GM23248 (cell line): ENCODE results near the gene TNNI3K. TPM values are rescaled to one million over a fixed set of nuclear protein-coding genes. Genes with fewer than 3 reads are reported as not detected.

ENCODE experiments used
- DNase-seq: peaks from one replicate; pipeline ENCODE4 v3.0.0-alpha.2; 2015
- H2AFZ ChIP-seq: fragments of 200-600 bp; sonication (generic); 2 replicates; pipeline ENCODE4 v1.6.1; 2016; ENCODE audit warnings: antibody characterized with exemption
- H3F3A ChIP-seq: fragments of 200-600 bp; sonication (generic); 2 replicates; pipeline ENCODE4 v1.6.1; 2016; ENCODE audit warnings: mild to moderate bottlenecking, antibody characterized with exemption, mixed run types; ENCODE audit not compliant: insufficient read depth
- H3K27ac ChIP-seq: fragments of 200-600 bp; sonication (generic); 2 replicates; pipeline ENCODE4 v1.5.1; 2016; ENCODE audit warnings: mild to moderate bottlenecking
- H3K27me3 ChIP-seq: fragments of 200-600 bp; sonication (generic); replicated peaks from 2 replicates; pipeline ENCODE4 v1.6.1; 2016; ENCODE audit warnings: mild to moderate bottlenecking; ENCODE audit not compliant: insufficient read depth
- H3K36me3 ChIP-seq: fragments of 200-600 bp; sonication (generic); 2 replicates; pipeline ENCODE4 v1.6.1; 2016; ENCODE audit warnings: low read depth, mild to moderate bottlenecking
- H3K4me1 ChIP-seq: fragments of 200-600 bp; sonication (generic); 2 replicates; pipeline ENCODE4 v1.6.1; 2016; ENCODE audit warnings: mild to moderate bottlenecking; ENCODE audit not compliant: insufficient read depth
- H3K4me2 ChIP-seq: fragments of 200-600 bp; sonication (generic); one replicate; pipeline ENCODE4 v1.6.1; 2016; ENCODE audit warnings: mild to moderate bottlenecking; ENCODE audit not compliant: unreplicated experiment
- H3K4me3 ChIP-seq: fragments of 200-600 bp; sonication (generic); 2 replicates; pipeline ENCODE4 v1.5.1; 2016; ENCODE audit warnings: mild to moderate bottlenecking
- H3K79me2 ChIP-seq: fragments of 200-600 bp; sonication (generic); 2 replicates; pipeline ENCODE4 v1.6.1; 2016; ENCODE audit warnings: mild to moderate bottlenecking; ENCODE audit not compliant: insufficient read depth
- H3K9ac ChIP-seq: fragments of 200-600 bp; sonication (generic); 2 replicates; pipeline ENCODE4 v1.6.1; 2016; ENCODE audit warnings: mild to moderate bottlenecking
- H3K9me2 ChIP-seq: fragments of 200-600 bp; sonication (generic); 2 replicates; pipeline ENCODE4 v1.6.1; 2016; ENCODE audit warnings: mixed run types, mild to moderate bottlenecking, moderate library complexity; ENCODE audit not compliant: insufficient read depth
- H3K9me3 ChIP-seq: fragments of 200-600 bp; sonication (generic); one replicate; pipeline ENCODE4 v1.6.1; 2017; ENCODE audit warnings: low read depth
- H4K20me1 ChIP-seq: fragments of 200-600 bp; sonication (generic); 2 replicates; pipeline ENCODE4 v1.6.0; 2016; ENCODE audit not compliant: insufficient read depth
- EZH2 ChIP-seq: fragments of 200-600 bp; sonication (generic); IDR thresholded peaks from 2 replicates; pipeline ENCODE4 v1.6.1; 2018; ENCODE audit warnings: antibody characterized with exemption, mild to moderate bottlenecking; ENCODE audit not compliant: insufficient read depth, poor library complexity, severe bottlenecking
- EZH2phosphoT487 ChIP-seq: fragments of 200-600 bp; sonication (generic); IDR thresholded peaks from 2 replicates; pipeline ENCODE4 v1.6.1; 2018; ENCODE audit warnings: antibody characterized with exemption, moderate library complexity, mild to moderate bottlenecking, low read depth; ENCODE audit not compliant: insufficient read depth
- WGBS, 2 experiments: methylation state at CpG; one replicate each; pipeline ENCODE4 v1.1.6; 2015 to 2017; ENCODE audit warnings: low lambda C conversion rate in 2 of 2, low coverage in 1 of 2; ENCODE audit errors: missing lambda C conversion rate in 2 of 2; 5-methylcytosine and 5-hydroxymethylcytosine counted together
- in situ Hi-C: fragments of 300-500 bp; cut with MboI; formaldehyde crosslinking; loops from 2 replicates; pipeline ENCODE4 v1.15.0; 2020
- polyA plus RNA-seq: library from polyadenylated mRNA; unstranded; fragments of >200 nt; fragmentation: Nextera tagmentation; extraction: Ambion mirVana; gene quantifications from 2 replicates; pipeline ENCODE4 v1.2.1, GENCODE V29; 2016
- total RNA-seq: library from RNA; depleted of rRNA; stranded (reverse); fragments of >200 nt; shearing (Covaris generic); gene quantifications from 2 replicates; pipeline ENCODE4 v1.2.3, GENCODE V29; 2014

The TNNI3K gene
- total and polyA plus RNA-seq, 2 experiments from 2014 or later: not detected

DNA sequence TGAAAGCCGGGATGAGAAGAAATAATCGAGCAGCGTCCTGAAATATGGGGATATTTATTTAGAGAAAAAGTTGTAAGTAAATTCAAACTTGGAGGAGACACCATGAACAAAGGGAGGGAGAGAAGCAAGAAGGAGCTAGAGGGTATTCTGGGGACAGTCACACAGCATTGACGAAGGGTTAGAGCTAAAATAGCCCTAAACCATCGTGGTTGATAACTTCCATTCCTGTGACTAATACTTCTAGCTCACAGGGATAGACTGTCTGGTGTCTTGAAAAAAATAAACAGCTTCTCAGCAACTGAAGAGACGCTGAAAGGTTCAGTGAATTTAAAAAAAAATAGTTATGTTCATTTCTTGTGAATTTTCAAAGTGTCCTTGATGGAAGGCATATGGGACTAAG, 190.5 kb downstream of the TNNI3K start:
- Histone ChIP-seq H3K79me2 (no peaks in the 10 kb centered on the region), H2AFZ (no peak overlapping the region), H3K27ac (no peak overlapping the region), H3F3A (no peaks in the 10 kb centered on the region), H3K4me3 (no peak overlapping the region), H3K9me3 (no peaks in the 10 kb centered on the region), H3K9me2 (no peaks in the 10 kb centered on the region), H3K4me2 (no peak overlapping the region), H3K9ac (no peak overlapping the region), H4K20me1 (no peaks in the 10 kb centered on the region), H3K36me3 (no peaks in the 10 kb centered on the region), H3K4me1 (no peaks in the 10 kb centered on the region), H3K27me3 (no peaks in the 10 kb centered on the region)
- WGBS, 2 experiments: 54 to 62% methylated on average over 6 of the region's 6 CpGs
- TF ChIP-seq EZH2: no peak
- TF ChIP-seq EZH2phosphoT487: no peak
- DNase-seq: no peak
- in situ Hi-C loops: no loop called here

DNA sequence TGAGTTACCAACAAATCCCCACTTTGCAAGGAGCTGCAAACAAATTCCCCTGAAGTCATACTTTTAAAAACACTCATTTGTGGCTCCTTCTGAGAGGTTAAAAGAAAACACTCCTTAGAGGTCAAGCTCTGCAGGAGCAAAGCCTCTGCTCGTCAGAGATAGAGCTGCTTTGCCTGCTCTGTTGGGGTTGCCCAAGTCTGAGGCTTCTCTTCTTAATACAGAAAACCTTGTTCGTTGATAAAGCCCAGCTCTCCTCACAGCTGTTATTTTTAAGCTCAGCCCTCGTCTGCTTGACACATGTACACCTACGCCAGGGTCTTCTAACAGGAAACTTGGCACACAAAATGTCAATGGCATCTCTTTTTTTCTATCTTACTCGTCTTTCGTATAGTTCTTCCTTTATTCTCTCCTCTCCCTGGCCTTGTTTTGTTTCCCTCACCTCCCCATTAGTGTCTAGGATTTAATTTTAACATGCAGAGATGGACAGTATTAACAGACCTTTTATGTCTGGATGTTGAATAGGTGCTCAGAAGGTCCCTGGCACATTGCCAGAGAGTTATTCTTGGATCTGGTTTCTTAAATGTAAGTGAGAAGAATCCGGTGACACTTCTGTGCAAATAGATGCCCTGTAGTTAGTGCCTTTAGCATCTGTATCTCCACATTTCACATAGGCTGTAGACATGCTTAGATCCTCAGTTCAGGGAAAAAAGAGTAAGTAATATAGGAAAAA, 191.2 kb downstream of the TNNI3K start:
- in situ Hi-C loops: no loop called here
- TF ChIP-seq EZH2: no peak
- no peak for TF ChIP-seq EZH2phosphoT487
- Histone ChIP-seq H3K9ac (no peak overlapping the region), H3K9me3 (no peaks in the 10 kb centered on the region), H2AFZ (no peak overlapping the region), H3K79me2 (no peaks in the 10 kb centered on the region), H3K4me3 (no peak overlapping the region), H3K27me3 (no peaks in the 10 kb centered on the region), H4K20me1 (no peaks in the 10 kb centered on the region), H3K9me2 (no peaks in the 10 kb centered on the region), H3F3A (no peaks in the 10 kb centered on the region), H3K4me1 (no peaks in the 10 kb centered on the region), H3K36me3 (no peaks in the 10 kb centered on the region), H3K27ac (no peak overlapping the region), H3K4me2 (no peak overlapping the region)
- no peak for DNase-seq
- WGBS, 2 experiments: 41% methylated on average over 7 of the region's 7 CpGs

DNA sequence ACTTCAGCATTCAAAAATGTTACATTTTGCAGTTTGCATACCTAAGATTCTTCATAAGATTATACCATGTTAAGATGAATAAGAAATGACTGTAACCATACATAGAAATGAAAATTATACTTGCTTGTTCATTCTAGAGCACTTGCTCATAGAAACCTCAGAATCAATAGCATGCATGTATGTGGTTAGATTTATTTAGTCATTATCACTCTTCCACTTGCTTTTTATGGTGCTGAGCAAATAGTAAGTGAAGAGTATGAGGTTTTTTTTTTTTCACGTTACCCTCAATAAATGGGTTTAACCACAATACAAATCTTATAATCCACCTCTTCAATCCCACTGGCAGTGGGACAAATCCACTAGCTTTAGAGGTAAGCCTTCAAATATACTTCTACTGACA, 192.5 kb downstream of the TNNI3K start:
- no peak overlapping the region for H2AFZ ChIP-seq
- H3K79me2 ChIP-seq: no peaks in the 10 kb centered on the region
- no peak for TF ChIP-seq EZH2phosphoT487
- no peak for TF ChIP-seq EZH2
- H3K9ac ChIP-seq: no peak overlapping the region
- no peak overlapping the region for H3K4me2 ChIP-seq
- no peak overlapping the region for H3K4me3 ChIP-seq
- no peaks in the 10 kb centered on the region for H3K9me2 ChIP-seq
- 16 to 19% methylated on average over 1 of the region's 1 CpG for WGBS, 2 experiments
- H3K27ac ChIP-seq: no peak overlapping the region
- no peak for DNase-seq
- in situ Hi-C loops: no loop called here
- H4K20me1 ChIP-seq: no peaks in the 10 kb centered on the region
- no peaks in the 10 kb centered on the region for H3K4me1 ChIP-seq
- no peaks in the 10 kb centered on the region for H3K36me3 ChIP-seq
- H3K9me3 ChIP-seq: no peaks in the 10 kb centered on the region
- no peaks in the 10 kb centered on the region for H3F3A ChIP-seq
- H3K27me3 ChIP-seq: no peaks in the 10 kb centered on the region

DNA sequence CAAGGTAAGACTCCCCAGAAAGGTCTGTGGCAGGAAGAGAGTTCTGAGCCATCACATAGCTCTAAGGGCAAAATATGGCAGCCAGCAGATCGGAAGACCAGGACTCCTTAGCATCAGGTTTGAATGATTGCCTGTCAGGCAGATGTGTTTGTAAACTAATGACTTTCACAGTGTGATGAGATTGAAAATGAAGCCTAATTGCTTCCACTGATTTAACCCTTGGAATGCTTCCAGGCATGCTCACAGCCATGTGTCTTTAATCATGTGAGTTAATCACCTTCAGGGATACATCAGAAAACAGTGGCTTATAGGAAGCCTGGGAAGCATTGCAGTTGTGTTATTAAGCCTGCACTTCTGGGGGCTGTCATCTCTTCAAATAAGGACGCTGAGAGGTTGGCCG, 194.4 kb downstream of the TNNI3K start:
- H3K79me2 ChIP-seq: no peaks in the 10 kb centered on the region
- DNase-seq: no peak
- H3K9me3 ChIP-seq: no peaks in the 10 kb centered on the region
- no peak overlapping the region for H3K4me2 ChIP-seq
- H4K20me1 ChIP-seq: no peaks in the 10 kb centered on the region
- no peak for TF ChIP-seq EZH2
- no peak for TF ChIP-seq EZH2phosphoT487
- H3K4me3 ChIP-seq: no peak overlapping the region
- no peak overlapping the region for H3K9ac ChIP-seq
- H3K9me2 ChIP-seq: no peaks in the 10 kb centered on the region
- no peaks in the 10 kb centered on the region for H3K27me3 ChIP-seq
- WGBS, 2 experiments: 0 to 4% methylated on average over 3 of the region's 3 CpGs
- in situ Hi-C loops: no loop called here
- no peaks in the 10 kb centered on the region for H3K36me3 ChIP-seq
- no peaks in the 10 kb centered on the region for H3F3A ChIP-seq
- H2AFZ ChIP-seq: no peak overlapping the region
- H3K27ac ChIP-seq: no peak overlapping the region
- no peaks in the 10 kb centered on the region for H3K4me1 ChIP-seq
